Stimulated activated CD8-positive, alpha-beta memory T cell treated with anti-CD3 and anti-CD28 coated beads, Interleukin-15, amount 100 ng/mL, for 24 hours (primary cell): Measurements from ENCODE around the gene TACC3.

Experiments
- DNase-seq: peaks from one replicate; pipeline ENCODE4 v3.0.0-alpha.2; 2020; ENCODE audit warnings: low read depth

Gene TACC3

GRCh38 chr4:1760521-1761071 lies 39.3 kb downstream of the TACC3 start:
- DNase-seq, result no peak

GRCh38 chr4:1761130-1761689 lies 39.9 kb downstream of the TACC3 start:
- no peak for DNase-seq

- no peak for DNase-seq
Measured at GRCh38 chr4:1762264-1763010, 41.1 kb downstream of the TACC3 start.

GRCh38 chr4:1763070-1763549 lies 41.8 kb downstream of the TACC3 start:
- DNase-seq, result no peak

- no peak for DNase-seq
Measured at GRCh38 chr4:1763550-1764080, 42.3 kb downstream of the TACC3 start.

- no peak for DNase-seq
Measured at GRCh38 chr4:1764670-1765069, 43.3 kb downstream of the TACC3 start.

- DNase-seq, result no peak
Measured at GRCh38 chr4:1765409-1766072, 44.2 kb downstream of the TACC3 start.

GRCh38 chr4:1766106-1767060 lies 45.1 kb downstream of the TACC3 start:
- DNase-seq, result no peak

- no peak for DNase-seq
Measured at GRCh38 chr4:1767061-1767769, 45.9 kb downstream of the TACC3 start.

- DNase-seq, result no peak
Measured at GRCh38 chr4:1767770-1768366, 46.5 kb downstream of the TACC3 start.

- DNase-seq, result no peak
Measured at GRCh38 chr4:1768367-1769034, 47.2 kb downstream of the TACC3 start.

- no peak for DNase-seq
Measured at GRCh38 chr4:1769692-1770091, 48.4 kb downstream of the TACC3 start.

GRCh38 chr4:1770245-1770644 lies 48.9 kb downstream of the TACC3 start:
- DNase-seq, result no peak

- DNase-seq, result no peak
Measured at GRCh38 chr4:1770791-1771231, 49.5 kb downstream of the TACC3 start.

GRCh38 chr4:1771555-1772305 lies 50.4 kb downstream of the TACC3 start:
- DNase-seq, result no peak

- DNase-seq, result no peak
Measured at GRCh38 chr4:1772853-1773538, 51.7 kb downstream of the TACC3 start.

- no peak for DNase-seq
Measured at GRCh38 chr4:1773754-1774153, 52.4 kb downstream of the TACC3 start.

GRCh38 chr4:1775731-1776500 lies 54.6 kb downstream of the TACC3 start:
- no peak for DNase-seq
